Peyer's patch (tissue), 4 donors: Measurements from ENCODE around the gene FGGY. TPM values are rescaled to one million over a fixed set of nuclear protein-coding genes. Genes with fewer than 3 reads are reported as not detected.
"Not testable (repeated sequence)": the region's sequence is repeated elsewhere in the genome, so short reads cannot be mapped to it uniquely, and the experiment has no call there.

Experiments used
- DNase-seq, 3 donors: peaks; one replicate each; pipeline ENCODE4 v3.0.0-alpha.2; 2017 to 2019
- H3K27ac ChIP-seq, 4 donors: fragments of 200-600 bp; sonication (generic); one replicate each; pipeline ENCODE4 v1.5.1; 2016 to 2019
- H3K27me3 ChIP-seq, 2 donors: fragments of 200-600 bp; sonication (generic); one replicate each; pipeline ENCODE4 v1.5.1; 2019
- H3K36me3 ChIP-seq, 3 donors: fragments of 200-600 bp; sonication (generic); one replicate each; pipeline ENCODE4 v1.5.1; 2016 to 2019
- H3K4me1 ChIP-seq, 4 donors: fragments of 200-600 bp; sonication (generic); one replicate each; pipeline ENCODE4 v1.5.1; 2016 to 2019
- H3K4me3 ChIP-seq, 4 donors: fragments of 200-600 bp; sonication (generic); 1 replicate in 3 of 4; 2 replicates in 1 of 4; pipeline ENCODE4 v1.5.1; 2016 to 2019; ENCODE audit warnings: mild to moderate bottlenecking in 1 of 4
- H3K9me3 ChIP-seq, 4 donors: fragments of 200-600 bp; sonication (generic); one replicate each; pipeline ENCODE4 v1.5.1; 2016 to 2019; ENCODE audit warnings: mild to moderate bottlenecking in 1 of 4
- POLR2A ChIP-seq, 2 donors: fragments of 450-650 bp; IDR thresholded peaks; one replicate each; pipeline ENCODE4 v1.5.1; 2017; ENCODE audit warnings: antibody characterized with exemption in 2 of 2, mild to moderate bottlenecking in 2 of 2, moderate library complexity in 2 of 2
- total RNA-seq, 4 donors: library from RNA; depleted of rRNA; stranded (reverse); fragments of >200 nt; gene quantifications; one replicate each; pipeline ENCODE4 v1.1.0, GENCODE V29; 2016
- TF ChIP-seq, protein P1 (sequence below), 6 experiments: fragments of 450-650 bp in 4 of 6; fragments of 200-600 bp in 2 of 6; sonication (generic) in 1 of 6; IDR thresholded peaks; one replicate each; pipeline ENCODE4 v1.5.1; 2017 to 2019; ENCODE audit warnings: antibody characterized with exemption in 6 of 6, mild to moderate bottlenecking in 3 of 6, moderate library complexity in 1 of 6

Gene FGGY
- total RNA-seq, 4 donors from 2014 or later = 18.9 to 102 (median 33.6) TPM

DNA sequence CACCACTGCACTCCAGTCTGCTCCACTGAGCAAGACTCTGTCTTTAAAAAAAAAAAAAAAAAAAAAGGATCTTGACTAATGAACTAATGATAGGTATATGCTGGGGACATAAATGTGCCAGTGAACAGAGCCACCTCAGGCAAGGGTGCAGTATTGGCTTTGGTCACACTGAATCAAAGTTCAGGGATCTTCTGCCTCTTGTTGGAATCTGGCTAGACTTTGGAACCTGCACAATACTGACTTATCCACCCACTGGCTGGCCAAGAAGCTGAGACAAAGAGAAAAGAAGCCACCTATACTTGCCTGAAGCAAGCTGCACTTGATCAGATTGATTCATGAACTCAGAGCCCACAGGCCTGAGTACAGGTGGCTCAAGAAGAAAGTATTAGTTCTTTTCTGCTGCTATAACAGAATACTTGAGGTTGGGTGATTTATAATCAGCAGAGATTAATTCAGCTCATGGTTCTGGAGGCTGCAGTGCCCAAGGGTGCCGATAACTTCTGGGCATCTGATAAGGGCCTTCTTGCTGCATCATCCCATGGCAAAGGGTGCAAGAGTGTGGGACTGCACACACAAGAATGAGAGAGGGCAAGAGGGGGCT lies 172.0 kb downstream of the FGGY start:
- TF ChIP-seq POLR2A (IDR thresholded peaks at IDR 0.05) = no peak
- TF ChIP-seq, protein P1, sequence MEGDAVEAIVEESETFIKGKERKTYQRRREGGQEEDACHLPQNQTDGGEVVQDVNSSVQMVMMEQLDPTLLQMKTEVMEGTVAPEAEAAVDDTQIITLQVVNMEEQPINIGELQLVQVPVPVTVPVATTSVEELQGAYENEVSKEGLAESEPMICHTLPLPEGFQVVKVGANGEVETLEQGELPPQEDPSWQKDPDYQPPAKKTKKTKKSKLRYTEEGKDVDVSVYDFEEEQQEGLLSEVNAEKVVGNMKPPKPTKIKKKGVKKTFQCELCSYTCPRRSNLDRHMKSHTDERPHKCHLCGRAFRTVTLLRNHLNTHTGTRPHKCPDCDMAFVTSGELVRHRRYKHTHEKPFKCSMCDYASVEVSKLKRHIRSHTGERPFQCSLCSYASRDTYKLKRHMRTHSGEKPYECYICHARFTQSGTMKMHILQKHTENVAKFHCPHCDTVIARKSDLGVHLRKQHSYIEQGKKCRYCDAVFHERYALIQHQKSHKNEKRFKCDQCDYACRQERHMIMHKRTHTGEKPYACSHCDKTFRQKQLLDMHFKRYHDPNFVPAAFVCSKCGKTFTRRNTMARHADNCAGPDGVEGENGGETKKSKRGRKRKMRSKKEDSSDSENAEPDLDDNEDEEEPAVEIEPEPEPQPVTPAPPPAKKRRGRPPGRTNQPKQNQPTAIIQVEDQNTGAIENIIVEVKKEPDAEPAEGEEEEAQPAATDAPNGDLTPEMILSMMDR (IDR thresholded peaks at IDR 0.05) = peak in 3 of 6 experiments; percentile 11 to 30 (median 23)
- Histone ChIP-seq H3K36me3 (no peaks in the 10 kb centered on the region), H3K9me3 (no peaks in the 10 kb centered on the region), H3K4me1 (no peaks in the 10 kb centered on the region), H3K27ac (peak overlapping the region in 2 of 4 donors; percentile 47 to 74), H3K4me3 (no peak overlapping the region), H3K27me3 (no peaks in the 10 kb centered on the region)
- DNase-seq = peak in 1 of 3 donors; percentile 60

DNA sequence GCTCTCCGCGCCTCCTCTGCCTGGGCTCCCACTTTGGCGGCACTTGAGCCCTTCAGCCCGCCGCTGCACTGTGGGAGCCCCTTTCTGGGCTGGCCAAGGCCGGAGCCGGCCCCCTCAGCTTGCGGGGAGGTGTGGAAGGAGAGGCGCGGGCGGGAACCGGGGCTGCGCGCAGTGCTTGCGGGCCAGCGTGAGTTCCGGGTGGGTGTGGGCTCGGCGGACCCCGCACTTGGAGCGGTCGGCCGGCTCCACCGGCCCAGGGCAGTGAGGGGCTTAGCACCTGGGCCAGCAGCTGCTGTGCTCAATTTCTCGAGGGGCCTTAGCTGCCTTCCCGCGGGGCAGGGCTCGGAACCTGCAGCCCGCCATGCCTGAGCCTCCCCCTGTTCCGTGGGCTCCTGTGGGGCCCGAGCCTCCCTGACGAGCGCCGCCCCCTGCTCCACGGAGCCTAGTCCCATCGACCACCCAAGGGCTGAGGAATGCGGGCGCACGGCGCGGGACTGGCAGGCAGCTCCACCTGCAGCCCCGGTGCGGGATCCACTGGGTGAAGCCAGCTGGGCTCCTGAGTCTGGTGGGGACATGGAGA lies 175.2 kb downstream of the FGGY start:
- H3K36me3 ChIP-seq, DNase-seq, H3K27me3 ChIP-seq, H3K4me1 ChIP-seq, H3K9me3 ChIP-seq, H3K4me3 ChIP-seq, H3K27ac ChIP-seq: not testable (repeated sequence)

DNA sequence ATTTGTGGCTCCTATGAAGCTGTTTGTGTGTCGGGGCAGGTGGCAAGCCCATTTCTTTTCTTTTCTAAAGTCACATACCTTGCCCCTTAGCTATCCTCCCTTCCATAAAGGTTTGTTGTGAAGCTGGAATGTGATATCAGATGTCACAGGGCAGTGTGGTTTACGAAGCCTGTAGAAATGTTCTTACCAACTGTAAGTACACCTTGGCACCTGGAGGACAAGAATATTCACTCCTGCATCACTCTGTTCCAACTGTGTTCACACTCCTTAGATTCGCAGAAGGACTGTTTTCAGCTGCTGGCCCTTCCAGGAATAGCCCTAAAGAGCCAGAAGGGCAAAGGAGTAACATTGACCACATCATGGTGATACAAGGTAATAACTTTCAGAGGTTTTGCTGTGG lies 176.9 kb downstream of the FGGY start:
- no peak for DNase-seq
- Histone ChIP-seq H3K4me3 (no peak overlapping the region), H3K9me3 (no peaks in the 10 kb centered on the region), H3K36me3 (no peaks in the 10 kb centered on the region), H3K27me3 (no peaks in the 10 kb centered on the region), H3K4me1 (no peaks in the 10 kb centered on the region), H3K27ac (no peak overlapping the region)
- TF ChIP-seq, protein P1 (IDR thresholded peaks at IDR 0.05) = no peak
- TF ChIP-seq POLR2A (IDR thresholded peaks at IDR 0.05) = no peak

DNA sequence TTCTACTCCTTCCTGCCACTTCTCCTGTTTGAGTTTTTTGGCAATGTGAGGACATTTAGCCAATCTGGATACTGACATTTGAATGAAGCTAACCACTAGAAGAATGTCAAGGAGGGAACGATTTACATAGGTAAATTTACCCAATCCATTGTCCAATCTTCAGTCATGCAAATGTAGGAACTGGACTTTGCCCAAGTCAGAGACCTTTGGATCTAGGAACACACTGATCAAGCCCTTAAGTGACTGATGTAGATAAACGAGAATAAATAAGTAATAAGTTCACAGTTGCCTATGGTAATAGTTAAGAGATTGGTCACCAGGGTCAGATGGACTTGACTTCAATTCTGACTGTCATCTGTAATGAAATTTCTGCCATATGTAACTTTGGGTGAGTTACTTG lies 177.6 kb downstream of the FGGY start:
- no peak overlapping the region for H3K4me3 ChIP-seq
- TF ChIP-seq, protein P1 (IDR thresholded peaks at IDR 0.05) = no peak
- no peak for TF ChIP-seq POLR2A (IDR thresholded peaks at IDR 0.05)
- H3K4me1 ChIP-seq = no peaks in the 10 kb centered on the region
- H3K36me3 ChIP-seq = no peaks in the 10 kb centered on the region
- DNase-seq = peak in 1 of 3 donors; percentile 56
- no peaks in the 10 kb centered on the region for H3K27me3 ChIP-seq
- H3K9me3 ChIP-seq = no peaks in the 10 kb centered on the region
- peak overlapping the region in 1 of 4 donors; percentile 14 for H3K27ac ChIP-seq

DNA sequence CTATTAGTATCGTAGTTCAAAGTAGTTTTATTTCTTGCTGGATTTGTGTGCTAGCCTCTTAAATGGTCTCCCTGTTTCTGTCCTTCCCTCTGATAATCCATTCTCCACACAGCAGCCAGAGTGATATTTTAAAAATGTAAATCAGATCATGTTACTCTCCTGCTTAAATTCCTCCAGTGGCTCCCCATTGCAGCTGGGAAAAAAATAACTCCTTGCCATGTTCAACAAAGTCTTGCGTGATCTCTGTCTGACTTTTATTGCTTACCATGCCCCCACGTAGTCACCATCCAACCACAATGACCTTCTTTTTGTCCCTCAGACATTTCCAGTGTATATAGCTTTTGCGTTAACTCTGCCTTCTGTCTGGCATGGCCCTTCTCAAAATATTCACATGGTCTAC lies 178.8 kb downstream of the FGGY start:
- Histone ChIP-seq H3K4me3 (no peak overlapping the region), H3K4me1 (no peaks in the 10 kb centered on the region), H3K27me3 (no peaks in the 10 kb centered on the region), H3K36me3 (no peaks in the 10 kb centered on the region), H3K9me3 (no peaks in the 10 kb centered on the region), H3K27ac (no peak overlapping the region)
- TF ChIP-seq, protein P1 (IDR thresholded peaks at IDR 0.05) = no peak
- TF ChIP-seq POLR2A (IDR thresholded peaks at IDR 0.05) = no peak
- DNase-seq = no peak

DNA sequence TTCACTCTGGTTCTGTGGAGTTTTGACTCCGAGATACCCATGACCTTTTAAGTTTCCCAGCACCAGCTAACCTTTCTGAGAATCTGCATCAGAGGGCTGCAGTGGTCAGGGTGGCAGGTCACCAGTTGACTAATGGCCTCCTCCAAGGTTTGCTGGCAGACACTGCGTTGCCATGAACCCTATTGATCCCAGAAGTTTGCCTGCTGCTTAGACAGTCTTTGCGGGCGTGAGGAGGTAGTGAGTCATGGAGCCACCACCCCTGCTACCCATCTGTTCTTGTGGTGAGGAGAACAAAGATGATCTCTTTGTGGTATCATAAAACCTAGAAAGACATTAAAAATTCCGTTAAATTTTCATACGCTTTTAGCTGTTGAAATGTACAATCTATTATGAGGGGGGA lies 180.4 kb downstream of the FGGY start:
- Histone ChIP-seq H3K27ac (no peak overlapping the region), H3K36me3 (no peaks in the 10 kb centered on the region), H3K9me3 (no peaks in the 10 kb centered on the region), H3K4me1 (no peaks in the 10 kb centered on the region), H3K27me3 (no peaks in the 10 kb centered on the region), H3K4me3 (no peak overlapping the region)
- TF ChIP-seq POLR2A (IDR thresholded peaks at IDR 0.05) = no peak
- TF ChIP-seq, protein P1 (IDR thresholded peaks at IDR 0.05) = no peak
- DNase-seq = peak in 2 of 3 donors; percentile 49 to 60
